ENCODE data around the gene PEX12.

- TF ChIP-seq CTCF (IDR thresholded peaks at IDR 0.05) (no peak), POLR2A (IDR thresholded peaks at IDR 0.05) (no peak)
Observed at GRCh38 chr17:35603674-35604073, 25.3 kb upstream of the PEX12 start.

All from prostate gland (tissue), 2 donors.